HepG2 (cell line): ENCODE measurements around the gene EHD4.

ENCODE experiments used
- ZBTB26 ChIP-seq: IDR thresholded peaks from 2 replicates; pipeline ENCODE4 v1.6.1; 2016; ENCODE audit warnings: missing compliant biosample characterization, missing genetic modification reagents, borderline replicate concordance
- ZXDC ChIP-seq: sonication (generic); formaldehyde crosslinking; IDR thresholded peaks from 2 replicates; pipeline ENCODE4 v1.5.0; 2020; ENCODE audit warnings: mild to moderate bottlenecking, missing genetic modification reagents

GRCh38 chr15:41994171-41994650 is 21.9 kb upstream of the EHD4 start:
- TF ChIP-seq ZBTB26 (CRISPR knock-in tag) (no peak), ZXDC (no peak)
